Suprapubic skin (tissue), 4 donors: ENCODE data around the gene SIGLEC9. TPM values are rescaled to one million over a fixed set of nuclear protein-coding genes. Genes with fewer than 3 reads are reported as not detected.

Source experiments
- DNase-seq, 2 donors: peaks; one replicate each; pipeline ENCODE4 v3.0.0-alpha.2; 2019; ENCODE audit warnings: low spot score in 2 of 2
- H3K27ac ChIP-seq: fragments of 200-600 bp; sonication (generic); one replicate; pipeline ENCODE4 v1.5.1; 2019
- H3K27me3 ChIP-seq: fragments of 200-600 bp; sonication (generic); one replicate; pipeline ENCODE4 v1.5.1; 2019
- H3K36me3 ChIP-seq: fragments of 200-600 bp; sonication (generic); one replicate; pipeline ENCODE4 v1.5.1; 2019
- H3K4me1 ChIP-seq: fragments of 200-600 bp; sonication (generic); one replicate; pipeline ENCODE4 v1.5.1; 2019
- H3K4me3 ChIP-seq: fragments of 200-600 bp; sonication (generic); one replicate; pipeline ENCODE4 v1.5.1; 2019; ENCODE audit warnings: mild to moderate bottlenecking
- H3K9me3 ChIP-seq: fragments of 200-600 bp; sonication (generic); one replicate; pipeline ENCODE4 v1.5.1; 2019
- CTCF ChIP-seq, 2 donors: fragments of 200-600 bp in 1 of 2; fragments of 450-650 bp in 1 of 2; sonication (generic) in 1 of 2; IDR thresholded peaks; one replicate each; pipeline ENCODE4 v1.5.1; 2016 to 2019; ENCODE audit warnings: antibody characterized with exemption in 2 of 2, mild to moderate bottlenecking in 1 of 2, moderate library complexity in 1 of 2
- EP300 ChIP-seq: sonication (generic); formaldehyde crosslinking; IDR thresholded peaks from one replicate; pipeline ENCODE4 v1.6.1; 2017; ENCODE audit warnings: antibody characterized with exemption
- POLR2A ChIP-seq, 2 donors: fragments of 450-650 bp; IDR thresholded peaks; one replicate each; pipeline ENCODE4 v1.6.1; 2017; ENCODE audit warnings: antibody characterized with exemption in 2 of 2, mild to moderate bottlenecking in 2 of 2, moderate library complexity in 2 of 2
- POLR2AphosphoS5 ChIP-seq, 3 donors: sonication (generic); formaldehyde crosslinking; IDR thresholded peaks; one replicate each; pipeline ENCODE4 v1.6.1; 2017; ENCODE audit warnings: antibody characterized with exemption in 3 of 3
- WGBS: methylation state at CpG from one replicate; pipeline ENCODE4 v1.1.5; 2018; 5-methylcytosine and 5-hydroxymethylcytosine counted together
- total RNA-seq, 4 donors: library from RNA; depleted of rRNA; stranded (reverse); fragments of >200 nt; gene quantifications; one replicate each; pipeline ENCODE4 v1.1.0, GENCODE V29; 2016

Gene SIGLEC9
- total RNA-seq, 4 donors from 2014 or later = 0.68 to 1.3 (median 0.83) TPM; not detected in 1

DNA sequence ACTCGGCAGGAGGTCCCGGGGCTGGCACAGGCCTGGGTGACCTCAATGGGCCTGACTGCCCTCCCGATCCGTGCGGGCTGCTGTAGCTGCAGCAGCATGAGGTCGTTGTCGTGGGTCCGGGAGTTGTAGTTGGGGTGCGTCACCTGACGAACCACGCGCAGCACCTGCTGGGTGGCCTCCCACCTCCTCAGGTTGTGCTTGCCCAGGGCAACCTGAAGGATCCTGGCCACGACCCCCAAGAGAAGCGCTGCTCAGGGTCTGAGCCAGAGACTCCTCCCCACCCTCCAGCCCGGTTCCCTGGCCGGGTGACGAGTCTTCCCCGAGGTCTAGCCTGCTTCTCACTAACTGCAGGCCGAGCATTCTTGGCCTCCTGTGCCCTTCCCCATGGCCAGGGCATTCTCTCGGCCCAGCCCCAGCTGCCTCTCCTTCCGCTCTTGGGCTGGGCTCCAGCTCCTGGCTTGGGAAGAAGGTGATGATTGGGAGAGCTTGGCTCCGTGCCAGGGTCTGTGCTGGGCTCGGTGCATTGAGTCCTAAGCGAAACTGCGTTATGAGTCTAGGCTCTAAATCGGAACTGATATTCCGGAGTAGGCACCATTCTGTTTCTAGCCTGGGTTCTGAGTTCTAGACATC is 45.1 kb upstream of the SIGLEC9 start:
- peak in 1 of 2 donors; percentile 67 for DNase-seq
- WGBS = 45% methylated on average over 11 of the region's 27 CpGs
- H3K4me1 ChIP-seq = peaks cover 16% of the 10 kb centered on the region
- no peaks in the 10 kb centered on the region for H3K9me3 ChIP-seq
- no peak overlapping the region for H3K27ac ChIP-seq
- no peak overlapping the region for H3K4me3 ChIP-seq
- peaks cover 4% of the 10 kb centered on the region for H3K27me3 ChIP-seq
- H3K36me3 ChIP-seq = no peaks in the 10 kb centered on the region
- TF ChIP-seq POLR2A (IDR thresholded peaks at IDR 0.05) = no peak
- TF ChIP-seq EP300 = no peak
- no peak for TF ChIP-seq POLR2AphosphoS5 (IDR thresholded peaks at IDR 0.05)
- TF ChIP-seq CTCF (IDR thresholded peaks at IDR 0.05) = no peak

DNA sequence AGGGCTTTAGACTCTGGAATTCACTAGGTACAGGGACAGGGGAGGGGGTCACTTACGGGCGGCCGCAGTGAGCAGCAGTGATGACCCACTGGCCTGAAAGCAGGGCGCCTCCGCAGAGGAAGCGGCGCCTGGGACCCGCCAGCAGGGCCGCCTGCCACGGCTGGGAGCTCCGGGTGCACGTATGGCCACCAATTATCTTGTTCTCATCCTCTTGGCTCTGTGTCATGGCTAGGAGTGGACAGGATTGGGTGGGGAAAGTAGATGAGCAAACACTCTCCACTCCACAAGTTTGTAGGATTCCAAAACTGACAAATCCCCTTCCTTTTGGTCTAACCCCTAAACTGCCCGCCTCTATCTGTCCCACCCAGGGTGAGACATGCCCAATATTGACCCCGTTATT is 43.2 kb upstream of the SIGLEC9 start:
- DNase-seq = peak in 1 of 2 donors; percentile 40
- WGBS = 89% methylated on average over 9 of the region's 14 CpGs
- H3K27ac ChIP-seq = no peak overlapping the region
- H3K4me1 ChIP-seq = peaks cover 7% of the 10 kb centered on the region
- H3K27me3 ChIP-seq = peaks cover 4% of the 10 kb centered on the region
- H3K36me3 ChIP-seq = no peaks in the 10 kb centered on the region
- no peaks in the 10 kb centered on the region for H3K9me3 ChIP-seq
- no peak overlapping the region for H3K4me3 ChIP-seq
- TF ChIP-seq POLR2A (IDR thresholded peaks at IDR 0.05) = no peak
- TF ChIP-seq POLR2AphosphoS5 (IDR thresholded peaks at IDR 0.05) = no peak
- TF ChIP-seq CTCF (IDR thresholded peaks at IDR 0.05) = no peak
- TF ChIP-seq EP300 = no peak

GRCh38 chr19:51082611-51083010 is 42.1 kb upstream of the SIGLEC9 start, which contains the start of gene KLK14:
KLK14 (minus strand) TSS chr19:51082887; CDS start chr19:51082614, 273 bp downstream.
- Histone ChIP-seq H3K27ac (no peak within 1 kb of the TSS), H3K4me3 (no peak within 1 kb of the TSS), H3K27me3 (peaks cover 4% of the 10 kb centered on the region), H3K4me1 (peaks cover 7% of the 10 kb centered on the region), H3K9me3 (no peaks in the 10 kb centered on the region), H3K36me3 (no peaks in the 10 kb centered on the region)
- TF ChIP-seq POLR2A (IDR thresholded peaks at IDR 0.05) = no peak
- no peak for TF ChIP-seq EP300
- TF ChIP-seq CTCF (IDR thresholded peaks at IDR 0.05) = no peak
- no peak for TF ChIP-seq POLR2AphosphoS5 (IDR thresholded peaks at IDR 0.05)
- DNase-seq = peak in 1 of 2 donors; percentile 46
- WGBS = 25% methylated on average over 7 of the region's 7 CpGs

- Histone ChIP-seq H3K36me3 (no peaks in the 10 kb centered on the region), H3K9me3 (no peaks in the 10 kb centered on the region), H3K4me3 (no peak overlapping the region), H3K27me3 (peaks cover 4% of the 10 kb centered on the region), H3K27ac (no peak overlapping the region), H3K4me1 (peaks cover 7% of the 10 kb centered on the region)
- TF ChIP-seq EP300 (no peak), CTCF (IDR thresholded peaks at IDR 0.05) (no peak), POLR2AphosphoS5 (IDR thresholded peaks at IDR 0.05) (no peak), POLR2A (IDR thresholded peaks at IDR 0.05) (no peak)
- no peak for DNase-seq
- 47% methylated on average over 4 of the region's 4 CpGs for WGBS
Observed at GRCh38 chr19:51083181-51083580, 41.5 kb upstream of the SIGLEC9 start.

- peak in 1 of 2 donors; percentile 31 for DNase-seq
- H3K36me3 ChIP-seq = no peaks in the 10 kb centered on the region
- H3K27ac ChIP-seq = no peak overlapping the region
- no peak overlapping the region for H3K4me3 ChIP-seq
- H3K27me3 ChIP-seq = peaks cover 4% of the 10 kb centered on the region
- no peaks in the 10 kb centered on the region for H3K9me3 ChIP-seq
- 87% methylated on average over 14 of the region's 14 CpGs for WGBS
- TF ChIP-seq POLR2AphosphoS5 (IDR thresholded peaks at IDR 0.05) = no peak
- no peak for TF ChIP-seq EP300
- TF ChIP-seq CTCF (IDR thresholded peaks at IDR 0.05) = no peak
- no peak for TF ChIP-seq POLR2A (IDR thresholded peaks at IDR 0.05)
- H3K4me1 ChIP-seq = peaks cover 7% of the 10 kb centered on the region
Observed at GRCh38 chr19:51083783-51084182, 40.9 kb upstream of the SIGLEC9 start.
